ENCODE data around the gene STMN1.

The STMN1 gene

DNA sequence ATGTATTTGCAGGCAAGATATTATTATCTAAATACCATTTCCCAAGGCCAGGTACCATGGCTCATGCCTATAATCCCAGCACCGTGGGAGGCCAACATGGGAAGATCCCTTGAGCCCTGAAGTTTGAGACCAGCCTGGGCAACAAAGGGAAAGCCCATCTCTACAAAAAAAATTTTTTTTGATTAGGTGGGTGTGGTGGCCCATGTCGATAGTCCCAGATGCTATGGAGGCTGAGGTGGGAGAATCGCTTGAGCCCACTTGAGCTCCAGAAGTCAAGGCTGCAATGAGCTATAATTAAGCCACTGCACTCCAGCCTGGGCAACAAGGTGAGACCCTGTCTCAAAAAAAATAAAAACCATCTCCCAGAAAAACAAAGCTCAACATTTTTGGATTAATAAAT lies 2.2 kb downstream of the STMN1 start:
- in situ Hi-C loops (cut with HindIII; ENCODE audit: low sequenced_read_pairs) = no loop called here

DNA sequence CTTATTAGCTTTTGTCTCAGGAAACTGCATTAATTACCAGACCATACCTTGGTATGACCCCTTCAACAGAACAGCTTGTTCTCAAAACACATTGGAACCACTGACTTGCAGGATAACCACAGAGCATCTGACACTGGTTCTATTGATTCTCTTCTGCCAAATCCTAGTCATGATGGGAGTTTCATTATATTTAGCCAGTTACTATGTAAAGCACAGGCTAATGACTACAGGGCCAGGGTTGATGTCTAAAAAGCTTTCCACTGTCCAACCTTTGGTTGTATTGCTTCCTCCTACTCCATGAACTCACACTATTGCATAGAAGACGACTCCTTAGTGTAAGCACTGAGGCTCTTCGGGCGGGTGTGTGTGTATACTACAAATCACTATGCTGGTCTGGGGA lies 3.8 kb downstream of the STMN1 start:
- TF ChIP-seq, protein P1, sequence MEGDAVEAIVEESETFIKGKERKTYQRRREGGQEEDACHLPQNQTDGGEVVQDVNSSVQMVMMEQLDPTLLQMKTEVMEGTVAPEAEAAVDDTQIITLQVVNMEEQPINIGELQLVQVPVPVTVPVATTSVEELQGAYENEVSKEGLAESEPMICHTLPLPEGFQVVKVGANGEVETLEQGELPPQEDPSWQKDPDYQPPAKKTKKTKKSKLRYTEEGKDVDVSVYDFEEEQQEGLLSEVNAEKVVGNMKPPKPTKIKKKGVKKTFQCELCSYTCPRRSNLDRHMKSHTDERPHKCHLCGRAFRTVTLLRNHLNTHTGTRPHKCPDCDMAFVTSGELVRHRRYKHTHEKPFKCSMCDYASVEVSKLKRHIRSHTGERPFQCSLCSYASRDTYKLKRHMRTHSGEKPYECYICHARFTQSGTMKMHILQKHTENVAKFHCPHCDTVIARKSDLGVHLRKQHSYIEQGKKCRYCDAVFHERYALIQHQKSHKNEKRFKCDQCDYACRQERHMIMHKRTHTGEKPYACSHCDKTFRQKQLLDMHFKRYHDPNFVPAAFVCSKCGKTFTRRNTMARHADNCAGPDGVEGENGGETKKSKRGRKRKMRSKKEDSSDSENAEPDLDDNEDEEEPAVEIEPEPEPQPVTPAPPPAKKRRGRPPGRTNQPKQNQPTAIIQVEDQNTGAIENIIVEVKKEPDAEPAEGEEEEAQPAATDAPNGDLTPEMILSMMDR (IDR thresholded peaks at IDR 0.05; ENCODE audit: low read depth, low read length, missing control alignments) = no peak
- in situ Hi-C loops (cut with HindIII; ENCODE audit: low sequenced_read_pairs) = no loop called here
- no peak for DNase-seq (ENCODE audit: low read depth)
- H3K4me3 ChIP-seq (ENCODE audit: low read depth, low read length) = no peak overlapping the region

More for the DNA sequence above, 2.2 kb downstream of the STMN1 start:
- TF ChIP-seq, protein P1 (IDR thresholded peaks at IDR 0.05; ENCODE audit: low read depth, low read length, missing control alignments) = no peak
- no peak for DNase-seq (ENCODE audit: low read depth)
- H3K4me3 ChIP-seq (ENCODE audit: low read depth, low read length) = peak overlapping the region; percentile 80

DNA sequence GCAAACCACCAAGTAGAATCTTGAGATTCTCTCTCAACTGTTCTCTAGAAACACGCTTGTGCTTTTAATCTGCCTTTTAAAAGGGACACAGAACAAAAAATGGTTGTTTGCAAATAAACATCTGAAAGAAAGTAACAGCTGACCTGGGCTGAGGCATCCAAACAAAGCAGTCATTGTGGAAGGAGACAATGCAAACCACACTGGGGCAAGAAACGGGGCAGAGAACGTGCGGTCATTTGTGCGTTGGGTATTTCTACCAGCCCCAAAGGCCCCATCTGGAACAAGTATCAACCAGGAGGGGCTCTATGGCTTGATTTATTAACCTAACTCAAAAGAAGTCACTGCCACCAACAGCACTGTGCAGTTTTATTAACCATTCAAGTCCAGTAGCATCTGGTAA lies 6.0 kb downstream of the STMN1 start:
- H3K4me3 ChIP-seq (ENCODE audit: low read depth, low read length) = no peak overlapping the region
- no peak for DNase-seq (ENCODE audit: low read depth)
- TF ChIP-seq, protein P1 (IDR thresholded peaks at IDR 0.05; ENCODE audit: low read depth, low read length, missing control alignments) = no peak
- in situ Hi-C loops (cut with HindIII; ENCODE audit: low sequenced_read_pairs) = no loop called here

DNA sequence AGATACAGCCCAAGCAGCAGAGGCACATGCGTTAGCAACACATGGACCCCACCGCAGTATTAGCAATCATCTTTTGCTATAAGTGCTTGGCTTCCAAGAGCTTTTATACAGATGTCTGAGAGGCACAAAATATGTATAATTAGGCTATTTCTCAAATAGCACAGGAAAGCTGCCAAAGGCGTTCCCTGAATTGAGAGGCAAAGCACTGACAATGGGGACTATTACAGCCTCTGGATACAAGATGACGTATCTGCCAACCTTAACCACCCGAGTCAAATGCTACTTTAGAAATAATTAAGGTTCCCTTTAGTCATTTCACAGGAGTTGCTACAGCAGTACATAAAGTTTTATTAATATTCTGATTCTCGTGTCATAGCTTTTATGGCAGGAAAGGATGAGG lies 6.4 kb downstream of the STMN1 start:
- no peak for DNase-seq (ENCODE audit: low read depth)
- TF ChIP-seq, protein P1 (IDR thresholded peaks at IDR 0.05; ENCODE audit: low read depth, low read length, missing control alignments) = no peak
- in situ Hi-C loops (cut with HindIII; ENCODE audit: low sequenced_read_pairs) = loop anchor here (5.0 kb wide), 2 partner anchors 52 to 98 kb away; partner anchors contain the start of gene PAFAH2
- H3K4me3 ChIP-seq (ENCODE audit: low read depth, low read length) = no peak overlapping the region

DNA sequence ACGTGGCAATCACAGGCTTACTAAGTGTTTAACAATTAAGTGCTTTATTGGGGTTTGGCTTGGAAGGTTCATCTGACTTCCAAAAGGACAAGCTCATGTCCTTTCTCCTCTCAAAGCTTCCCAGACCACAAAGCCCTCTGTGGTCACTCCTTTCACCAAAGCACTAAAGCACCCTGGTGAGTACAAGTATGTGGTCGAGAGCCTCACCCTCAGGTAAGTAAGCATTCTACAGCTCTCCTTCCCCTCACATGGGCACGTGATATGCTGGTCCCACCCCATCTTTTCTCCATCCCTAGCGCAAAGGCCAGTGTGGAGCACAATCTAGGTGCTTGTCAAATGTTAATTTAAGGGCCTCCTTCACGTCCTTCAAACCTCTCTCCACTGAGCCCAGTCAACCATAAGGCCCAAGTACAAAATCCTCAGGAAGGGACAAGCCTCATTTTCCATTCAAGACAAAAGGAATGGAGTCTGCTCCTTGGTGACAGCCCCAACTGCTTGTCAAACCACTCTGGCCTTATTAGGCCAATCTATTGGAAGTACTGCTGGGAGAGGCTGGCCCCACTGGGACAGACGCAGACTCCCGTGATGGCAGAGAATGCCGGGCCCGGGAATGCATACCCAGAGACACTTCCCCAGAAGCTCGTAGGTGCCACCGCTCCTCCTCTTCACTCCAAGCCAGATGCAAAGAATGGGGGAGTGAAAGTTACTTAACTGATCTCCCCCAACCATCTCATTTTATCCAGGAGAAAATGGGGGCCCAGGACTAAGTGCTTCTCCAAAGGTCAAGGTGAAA lies 7.8 kb downstream of the STMN1 start:
- in situ Hi-C loops (cut with HindIII; ENCODE audit: low sequenced_read_pairs) = loop anchor here (5.0 kb wide), 2 partner anchors 51 to 99 kb away; partner anchors contain the start of gene PAFAH2
- TF ChIP-seq, protein P1 (IDR thresholded peaks at IDR 0.05; ENCODE audit: low read depth, low read length, missing control alignments) = no peak

DNA sequence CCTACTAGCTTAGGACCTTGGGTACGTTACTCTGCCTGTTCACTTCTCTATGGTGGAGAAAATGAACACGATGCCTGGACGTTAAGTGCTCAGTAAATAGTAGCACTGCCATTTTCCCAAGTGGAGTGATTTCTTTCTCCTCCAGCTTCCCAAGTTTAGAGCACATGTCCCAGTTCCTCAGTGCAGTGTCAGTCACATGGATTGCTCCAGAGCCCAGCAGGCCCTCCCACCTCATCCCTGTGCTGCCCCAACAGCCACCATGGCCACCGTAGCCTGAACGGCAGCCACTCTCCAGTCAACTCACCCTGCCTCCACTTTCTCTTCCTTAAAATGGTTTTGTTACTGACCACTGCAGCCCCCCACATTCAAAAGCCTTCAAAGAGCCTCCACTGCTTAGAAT lies 8.5 kb downstream of the STMN1 start:
- no peak for DNase-seq (ENCODE audit: low read depth)
- no peak overlapping the region for H3K4me3 ChIP-seq (ENCODE audit: low read depth, low read length)
- TF ChIP-seq, protein P1 (IDR thresholded peaks at IDR 0.05; ENCODE audit: low read depth, low read length, missing control alignments) = no peak
- in situ Hi-C loops (cut with HindIII; ENCODE audit: low sequenced_read_pairs) = loop anchor here (5.0 kb wide), 2 partner anchors 50 to 100 kb away; partner anchors contain the start of gene PAFAH2

More for the DNA sequence above, 7.8 kb downstream of the STMN1 start:
- DNase-seq (ENCODE audit: low read depth) = no peak
- no peak overlapping the region for H3K4me3 ChIP-seq (ENCODE audit: low read depth, low read length)

All from astrocyte of the cerebellum (primary cell).